ENCODE data around the gene TBRG4.

TBRG4 gene

DNA sequence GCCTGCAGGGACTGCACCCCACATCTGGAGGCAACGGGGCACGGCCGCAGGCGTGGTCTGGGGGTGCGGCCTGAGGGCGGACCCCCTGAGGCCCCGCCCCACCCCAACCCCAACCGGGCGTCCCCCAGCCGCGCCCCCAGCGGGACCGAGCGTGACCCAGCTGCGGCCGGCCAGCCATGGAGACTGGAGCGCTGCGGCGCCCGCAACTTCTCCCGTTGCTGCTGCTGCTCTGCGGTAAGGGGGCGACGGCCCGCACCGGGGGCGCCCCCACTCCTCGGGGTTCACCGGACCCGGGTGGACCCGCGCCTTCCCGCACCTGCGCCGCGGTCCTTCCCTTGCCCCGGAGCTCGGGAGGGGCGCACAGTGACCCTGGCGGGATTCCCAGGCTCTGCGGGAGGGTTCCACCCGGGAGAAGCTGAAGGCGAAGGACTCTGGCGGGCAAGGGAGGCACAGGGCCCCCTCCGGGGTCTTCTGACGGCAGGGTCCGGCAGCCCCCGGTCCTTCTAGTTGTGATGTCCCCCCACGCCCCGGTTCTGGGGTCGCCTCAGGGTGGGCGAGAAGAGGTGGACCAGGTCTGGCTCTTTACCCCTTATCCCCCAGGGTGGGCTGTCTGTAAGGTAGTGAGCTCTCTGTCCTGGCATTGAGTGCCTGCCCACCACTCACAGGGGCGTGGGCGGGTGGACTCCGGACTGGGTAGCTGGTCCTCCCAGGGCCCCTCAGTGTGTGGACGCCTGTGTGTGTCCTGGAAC lies 46.3 kb upstream of the TBRG4 start, which contains the start of gene RAMP3:
Gene RAMP3, plus strand, starts transcription at position 139 of the 749 bp plus-strand sequence. Its CDS starts 38 bp downstream, at position 177.
- peak within 1 kb of the TSS; percentile 42 for H3K4me2 ChIP-seq (ENCODE audit: low read length)
- H2AK5ac ChIP-seq (ENCODE audit: low read length): no peak within 1 kb of the TSS
- no peaks in the 10 kb centered on the region for H3K36me3 ChIP-seq (ENCODE audit: control insufficient read depth, insufficient read depth, low read length)
- H3K79me2 ChIP-seq (ENCODE audit: control insufficient read depth, insufficient read depth, low read length): no peaks in the 10 kb centered on the region
- peak within 1 kb of the TSS; percentile 6 for H3K23ac ChIP-seq (ENCODE audit: low read length)
- peaks cover 7% of the 10 kb centered on the region for H3K27me3 ChIP-seq (ENCODE audit: insufficient read depth, low read length, poor library complexity)
- H3K79me1 ChIP-seq (ENCODE audit: low read length): no peaks in the 10 kb centered on the region
- H3K27ac ChIP-seq (ENCODE audit: low read depth, low read length): no peak within 1 kb of the TSS
- H3K56ac ChIP-seq (ENCODE audit: low read length): peak within 1 kb of the TSS; percentile 60
- H4K8ac ChIP-seq (ENCODE audit: low read depth, low read length): no peak within 1 kb of the TSS
- H2BK120ac ChIP-seq (ENCODE audit: low read depth, low read length): no peak within 1 kb of the TSS
- H3K4me3 ChIP-seq (ENCODE audit: low read length): peak within 1 kb of the TSS; percentile 30
- no CpG with 5 or more reads among the region's 56 CpGs for WGBS (ENCODE audit: extremely low coverage, insufficient coverage, low lambda C conversion rate)
- H3K9ac ChIP-seq (ENCODE audit: low read length): peak within 1 kb of the TSS; percentile 34
- H2BK15ac ChIP-seq (replicated peaks; ENCODE audit: low read depth): no peak within 1 kb of the TSS
- no peak for DNase-seq
- H3K4ac ChIP-seq (ENCODE audit: low read depth, low read length): no peak within 1 kb of the TSS
- H3K18ac ChIP-seq (ENCODE audit: low read length): no peak within 1 kb of the TSS
- H4K5ac ChIP-seq (ENCODE audit: low read length): no peak within 1 kb of the TSS
- no peak within 1 kb of the TSS for H2BK5ac ChIP-seq (ENCODE audit: low read length)
- H3K4me1 ChIP-seq (ENCODE audit: control insufficient read depth, low read depth, low read length): no peaks in the 10 kb centered on the region

DNA sequence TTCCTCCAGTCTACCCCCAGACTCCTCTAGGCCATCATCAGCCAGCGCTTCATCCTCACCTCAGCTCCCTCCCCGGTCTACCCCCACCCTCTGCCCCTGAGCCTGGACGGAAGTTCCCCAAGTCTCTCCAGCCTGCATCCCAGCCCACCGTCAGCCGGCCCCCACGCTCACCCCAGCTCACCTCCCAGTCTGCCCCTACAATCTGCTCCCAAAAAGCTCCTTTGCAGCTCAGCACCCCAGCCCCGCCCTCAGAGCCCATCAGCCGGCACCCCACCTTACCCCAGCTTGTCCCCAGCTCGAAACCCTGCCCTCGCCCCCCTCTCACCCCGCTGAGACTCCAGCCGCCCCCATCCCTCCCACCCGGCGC lies 45.8 kb upstream of the TBRG4 start:
- Histone ChIP-seq H3K9ac (ENCODE audit: low read length) (peak overlapping the region; percentile 34), H2AK5ac (ENCODE audit: low read length) (no peak overlapping the region), H3K27ac (ENCODE audit: low read depth, low read length) (no peak overlapping the region), H3K4ac (ENCODE audit: low read depth, low read length) (no peak overlapping the region), H3K18ac (ENCODE audit: low read length) (no peak overlapping the region), H3K27me3 (ENCODE audit: insufficient read depth, low read length, poor library complexity) (peaks cover 7% of the 10 kb centered on the region), H3K56ac (ENCODE audit: low read length) (peak overlapping the region; percentile 60), H3K23ac (ENCODE audit: low read length) (no peak overlapping the region), H2BK5ac (ENCODE audit: low read length) (no peak overlapping the region), H2BK120ac (ENCODE audit: low read depth, low read length) (no peak overlapping the region), H4K8ac (ENCODE audit: low read depth, low read length) (no peak overlapping the region), H3K4me3 (ENCODE audit: low read length) (peak overlapping the region; percentile 30), H3K79me2 (ENCODE audit: control insufficient read depth, insufficient read depth, low read length) (no peaks in the 10 kb centered on the region), H3K79me1 (ENCODE audit: low read length) (no peaks in the 10 kb centered on the region), H3K4me1 (ENCODE audit: control insufficient read depth, low read depth, low read length) (no peaks in the 10 kb centered on the region), H4K5ac (ENCODE audit: low read length) (no peak overlapping the region), H2BK15ac (replicated peaks; ENCODE audit: low read depth) (no peak overlapping the region), H3K4me2 (ENCODE audit: low read length) (peak overlapping the region; percentile 42), H3K36me3 (ENCODE audit: control insufficient read depth, insufficient read depth, low read length) (no peaks in the 10 kb centered on the region)
- no peak for DNase-seq
- no CpG with 5 or more reads among the region's 14 CpGs for WGBS (ENCODE audit: extremely low coverage, insufficient coverage, low lambda C conversion rate)

DNA sequence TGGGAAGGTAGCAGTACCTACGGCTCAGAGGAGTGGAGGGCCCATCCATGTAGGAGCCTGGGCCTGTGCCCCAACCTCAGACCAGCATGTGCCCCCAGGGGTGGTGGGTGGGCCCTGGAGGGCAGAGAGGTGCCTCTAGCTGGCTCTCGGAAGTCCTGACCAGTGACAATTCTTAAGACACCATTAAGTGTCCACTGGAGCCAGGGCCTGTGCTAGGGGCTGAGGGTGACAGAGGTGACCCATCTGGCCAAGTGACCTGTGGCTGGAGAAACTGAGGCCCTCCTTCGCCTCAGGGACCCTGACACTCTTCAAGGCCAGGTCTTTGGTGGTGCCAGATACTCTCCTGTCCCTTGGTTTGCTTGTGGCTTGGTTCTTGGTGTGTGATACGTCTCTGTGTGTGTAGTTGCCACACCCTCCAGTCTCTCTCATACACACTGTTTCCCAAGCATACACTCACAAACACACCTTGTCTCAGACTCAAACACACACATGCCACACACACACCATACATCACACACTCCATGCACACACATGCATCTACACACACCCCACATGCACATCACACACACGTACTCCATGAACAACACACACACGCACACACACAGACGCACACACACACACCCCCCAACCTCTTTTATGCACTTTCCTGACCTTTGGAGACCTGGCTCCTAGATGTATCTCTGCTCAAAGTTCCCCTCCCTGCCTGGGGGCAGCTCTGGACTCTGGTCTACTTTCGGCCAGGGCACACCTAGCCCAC lies 45.2 kb upstream of the TBRG4 start:
- Histone ChIP-seq H2BK15ac (replicated peaks; ENCODE audit: low read depth) (no peak overlapping the region), H4K8ac (ENCODE audit: low read depth, low read length) (no peak overlapping the region), H3K27ac (ENCODE audit: low read depth, low read length) (no peak overlapping the region), H3K4me2 (ENCODE audit: low read length) (no peak overlapping the region), H2BK120ac (ENCODE audit: low read depth, low read length) (no peak overlapping the region), H2BK5ac (ENCODE audit: low read length) (no peak overlapping the region), H2AK5ac (ENCODE audit: low read length) (no peak overlapping the region), H3K18ac (ENCODE audit: low read length) (no peak overlapping the region), H3K4ac (ENCODE audit: low read depth, low read length) (no peak overlapping the region), H3K79me2 (ENCODE audit: control insufficient read depth, insufficient read depth, low read length) (no peaks in the 10 kb centered on the region), H3K56ac (ENCODE audit: low read length) (peak overlapping the region; percentile 60), H4K5ac (ENCODE audit: low read length) (no peak overlapping the region), H3K27me3 (ENCODE audit: insufficient read depth, low read length, poor library complexity) (peaks cover 7% of the 10 kb centered on the region), H3K9ac (ENCODE audit: low read length) (no peak overlapping the region), H3K4me3 (ENCODE audit: low read length) (no peak overlapping the region), H3K23ac (ENCODE audit: low read length) (peak overlapping the region; percentile 6), H3K4me1 (ENCODE audit: control insufficient read depth, low read depth, low read length) (no peaks in the 10 kb centered on the region), H3K36me3 (ENCODE audit: control insufficient read depth, insufficient read depth, low read length) (no peaks in the 10 kb centered on the region), H3K79me1 (ENCODE audit: low read length) (no peaks in the 10 kb centered on the region)
- no CpG with 5 or more reads among the region's 8 CpGs for WGBS (ENCODE audit: extremely low coverage, insufficient coverage, low lambda C conversion rate)
- DNase-seq: no peak

DNA sequence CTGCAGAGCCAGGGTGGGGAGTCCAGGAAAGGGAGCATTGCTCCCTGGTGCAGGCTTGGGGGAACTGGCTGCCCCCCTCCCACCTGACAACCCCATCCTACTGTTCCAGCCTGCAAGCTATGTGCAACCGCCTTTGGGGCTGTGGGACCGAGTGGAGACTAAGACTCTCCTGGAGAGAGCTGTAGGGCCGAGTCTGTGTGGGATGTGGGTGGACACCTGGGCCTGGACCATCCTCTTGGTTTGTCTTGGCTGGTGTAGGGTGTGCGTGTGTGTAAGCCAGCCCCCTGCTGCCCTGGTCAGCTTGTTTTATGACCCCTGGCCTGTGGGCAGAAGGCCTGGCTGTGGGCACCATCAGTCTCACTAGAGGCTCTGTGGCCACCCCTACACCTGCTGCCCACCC lies 44.4 kb upstream of the TBRG4 start:
- H3K56ac ChIP-seq (ENCODE audit: low read length): no peak overlapping the region
- no peak for DNase-seq
- no peak overlapping the region for H3K27ac ChIP-seq (ENCODE audit: low read depth, low read length)

DNA sequence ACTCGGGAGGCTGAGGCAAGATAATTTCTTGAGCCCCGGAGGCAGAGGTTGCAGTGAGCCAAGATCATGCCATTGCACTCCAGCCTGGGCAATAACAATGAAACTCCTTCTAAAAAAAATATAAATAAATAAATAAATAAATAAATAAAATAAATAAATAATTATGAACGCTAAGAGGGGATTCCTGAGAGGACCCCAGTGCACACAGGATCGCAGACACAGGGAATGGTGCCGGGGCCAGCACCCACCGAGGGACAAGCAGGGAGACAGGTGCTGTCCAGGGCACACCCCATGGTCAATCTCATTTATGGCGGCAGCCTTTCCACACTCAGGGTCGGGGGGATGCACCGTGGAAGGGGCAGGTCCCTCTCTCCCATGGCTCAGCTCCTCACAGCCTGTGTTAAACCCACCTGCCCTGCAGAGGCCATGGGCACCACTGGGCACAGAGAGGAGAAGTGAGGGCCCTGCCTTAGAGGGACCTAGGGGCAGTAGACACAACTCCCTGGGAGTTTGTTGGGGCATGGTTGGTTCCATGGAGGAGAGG lies 43.9 kb upstream of the TBRG4 start:
- Histone ChIP-seq H3K79me2 (ENCODE audit: control insufficient read depth, insufficient read depth, low read length) (no peaks in the 10 kb centered on the region), H2BK5ac (ENCODE audit: low read length) (no peak overlapping the region)
- WGBS (ENCODE audit: extremely low coverage, insufficient coverage, low lambda C conversion rate): no CpG with 5 or more reads among the region's 9 CpGs

More for the DNA sequence above, 44.4 kb upstream of the TBRG4 start:
- Histone ChIP-seq H3K4ac (ENCODE audit: low read depth, low read length) (no peak overlapping the region), H3K9ac (ENCODE audit: low read length) (no peak overlapping the region), H2BK15ac (replicated peaks; ENCODE audit: low read depth) (no peak overlapping the region), H3K18ac (ENCODE audit: low read length) (no peak overlapping the region), H4K8ac (ENCODE audit: low read depth, low read length) (no peak overlapping the region), H3K79me2 (ENCODE audit: control insufficient read depth, insufficient read depth, low read length) (no peaks in the 10 kb centered on the region), H3K4me3 (ENCODE audit: low read length) (no peak overlapping the region), H2BK5ac (ENCODE audit: low read length) (no peak overlapping the region), H3K79me1 (ENCODE audit: low read length) (no peaks in the 10 kb centered on the region), H3K36me3 (ENCODE audit: control insufficient read depth, insufficient read depth, low read length) (no peaks in the 10 kb centered on the region), H3K4me1 (ENCODE audit: control insufficient read depth, low read depth, low read length) (no peaks in the 10 kb centered on the region), H2BK120ac (ENCODE audit: low read depth, low read length) (no peak overlapping the region), H3K23ac (ENCODE audit: low read length) (no peak overlapping the region), H3K27me3 (ENCODE audit: insufficient read depth, low read length, poor library complexity) (peaks cover 7% of the 10 kb centered on the region), H4K5ac (ENCODE audit: low read length) (no peak overlapping the region), H2AK5ac (ENCODE audit: low read length) (no peak overlapping the region), H3K4me2 (ENCODE audit: low read length) (no peak overlapping the region)
- no CpG with 5 or more reads among the region's 4 CpGs for WGBS (ENCODE audit: extremely low coverage, insufficient coverage, low lambda C conversion rate)

More for the DNA sequence above, 43.9 kb upstream of the TBRG4 start:
- Histone ChIP-seq H3K9ac (ENCODE audit: low read length) (no peak overlapping the region), H3K18ac (ENCODE audit: low read length) (no peak overlapping the region), H3K56ac (ENCODE audit: low read length) (no peak overlapping the region), H3K27me3 (ENCODE audit: insufficient read depth, low read length, poor library complexity) (peaks cover 7% of the 10 kb centered on the region), H2BK15ac (replicated peaks; ENCODE audit: low read depth) (no peak overlapping the region), H4K5ac (ENCODE audit: low read length) (no peak overlapping the region), H4K8ac (ENCODE audit: low read depth, low read length) (no peak overlapping the region), H2AK5ac (ENCODE audit: low read length) (no peak overlapping the region), H3K23ac (ENCODE audit: low read length) (no peak overlapping the region), H2BK120ac (ENCODE audit: low read depth, low read length) (no peak overlapping the region), H3K4me2 (ENCODE audit: low read length) (no peak overlapping the region), H3K4me3 (ENCODE audit: low read length) (no peak overlapping the region), H3K79me1 (ENCODE audit: low read length) (no peaks in the 10 kb centered on the region), H3K36me3 (ENCODE audit: control insufficient read depth, insufficient read depth, low read length) (no peaks in the 10 kb centered on the region), H3K4ac (ENCODE audit: low read depth, low read length) (no peak overlapping the region), H3K4me1 (ENCODE audit: control insufficient read depth, low read depth, low read length) (no peaks in the 10 kb centered on the region), H3K27ac (ENCODE audit: low read depth, low read length) (no peak overlapping the region)
- DNase-seq: no peak
